Activated gamma-delta T cell treated with anti-CD3 and anti-CD28 coated beads, Interleukin-2, amount 50 U/mL, for 16 hours (primary cell): Measurements from ENCODE around the gene CEBPZ.

Experiments used
- DNase-seq: peaks from one replicate; pipeline ENCODE4 v3.0.0-alpha.2; 2020; ENCODE audit warnings: low read depth

The CEBPZ gene

DNA sequence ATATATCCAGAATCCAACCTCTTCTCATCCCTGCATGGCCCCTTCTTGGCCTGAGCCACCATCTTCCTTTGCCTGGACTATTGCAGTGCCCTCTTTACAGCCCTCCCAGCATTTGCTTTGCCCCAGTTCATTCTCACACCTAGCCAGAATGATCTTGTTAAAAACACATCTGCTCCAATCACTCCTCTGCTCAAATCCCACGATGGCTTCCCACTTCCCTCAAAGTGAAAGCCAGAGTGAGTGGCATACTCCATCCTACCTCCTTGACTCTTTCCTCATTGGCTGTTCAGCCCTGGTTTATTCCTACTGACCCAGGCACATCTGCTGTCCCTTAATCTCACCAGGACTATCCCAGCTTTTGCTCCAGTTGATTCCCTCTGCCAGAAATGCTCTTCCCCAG, 57.7 kb downstream of the CEBPZ start:
- no peak for DNase-seq

DNA sequence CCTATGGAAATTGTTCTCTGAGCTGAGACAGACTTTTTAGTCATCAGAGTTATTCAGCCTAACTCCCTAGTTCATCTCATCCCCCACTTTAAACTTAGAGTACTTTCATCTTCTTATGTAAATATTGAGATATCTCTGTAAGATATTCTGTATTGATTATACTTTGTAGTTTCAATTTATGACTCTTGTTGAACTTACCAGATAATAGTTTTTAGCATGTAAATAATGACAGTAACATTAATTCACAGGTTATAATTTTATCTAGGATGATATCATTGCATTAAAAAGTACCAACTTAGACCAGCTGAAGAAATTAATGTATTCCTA, 59.8 kb downstream of the CEBPZ start:
- no peak for DNase-seq

DNA sequence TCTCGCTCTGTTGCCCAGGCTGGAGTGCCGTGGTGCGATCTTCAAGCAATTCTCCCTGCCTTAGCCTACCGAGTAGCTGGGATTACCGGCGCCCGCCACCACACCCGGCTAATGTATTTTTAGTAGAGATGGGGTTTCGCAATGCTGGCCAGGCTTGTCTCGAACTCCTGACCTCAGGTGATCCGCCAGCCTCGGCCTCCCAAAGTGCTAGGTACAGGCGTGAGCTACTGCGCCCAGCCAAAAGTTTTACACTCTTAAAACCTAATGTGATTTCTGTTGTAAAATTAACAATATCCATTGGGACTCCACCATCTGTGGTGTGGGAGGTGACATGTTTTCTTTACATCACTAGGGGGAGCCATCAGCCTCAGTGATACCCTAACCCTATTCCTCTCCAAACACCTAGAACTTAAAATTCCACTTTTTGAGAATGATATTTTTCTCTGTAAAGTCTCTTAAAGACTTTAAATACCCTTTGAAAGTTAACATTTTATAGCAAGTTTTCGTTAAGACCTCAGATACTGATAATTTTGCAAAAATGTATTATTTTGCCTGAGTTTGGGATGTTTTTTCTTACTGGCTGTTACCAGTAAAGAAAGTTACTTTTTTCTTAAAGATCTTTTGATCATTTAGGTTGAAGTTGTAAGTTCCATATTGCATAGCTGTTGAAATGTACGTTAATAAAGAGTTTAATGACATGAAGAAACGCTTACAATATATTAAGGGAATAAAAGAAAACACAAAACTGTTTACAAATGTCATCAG, 63.0 kb downstream of the CEBPZ start:
- no peak for DNase-seq

DNA sequence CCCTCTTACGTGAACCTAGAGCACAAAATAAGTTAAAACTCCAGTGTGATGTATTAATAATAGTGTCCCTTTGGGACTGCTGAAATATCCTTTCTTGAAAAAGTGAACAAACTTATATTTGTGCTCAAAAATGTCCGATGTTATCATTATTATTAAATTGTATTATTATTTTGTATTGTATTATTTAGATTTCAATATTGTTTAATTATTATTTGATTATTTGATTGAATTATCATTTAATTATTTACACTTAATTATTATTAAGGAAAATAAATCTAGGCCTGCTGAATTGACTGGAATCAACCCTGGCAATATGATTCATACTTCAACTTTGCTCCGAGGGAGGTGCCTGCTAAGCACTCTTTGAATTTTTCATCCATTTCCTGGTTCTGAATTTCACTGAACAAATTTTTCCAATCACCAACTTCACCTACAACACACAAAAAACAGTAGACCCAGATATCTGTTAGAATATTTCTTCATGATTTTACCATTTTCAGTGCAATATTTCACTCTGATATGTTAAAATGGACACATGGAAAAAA, 63.7 kb downstream of the CEBPZ start:
- DNase-seq: no peak

DNA sequence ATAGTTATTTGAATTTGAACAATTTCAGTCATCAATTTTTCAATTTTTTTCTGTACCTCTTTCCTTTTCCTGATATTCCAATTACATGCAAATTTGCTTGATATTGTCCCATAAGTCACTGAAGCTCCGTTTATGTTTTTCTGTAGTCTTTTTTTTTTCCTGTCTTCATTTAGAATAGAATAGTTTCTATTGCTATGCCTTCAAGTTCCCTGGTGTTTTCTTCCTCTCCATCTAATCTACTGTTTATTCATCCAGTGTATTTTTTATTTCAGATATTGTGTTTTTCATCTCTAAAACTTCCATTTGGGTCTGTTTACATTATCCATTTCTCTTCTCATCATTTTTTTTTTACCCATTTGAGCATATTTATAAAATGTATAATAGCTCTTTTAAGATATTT, 66.6 kb downstream of the CEBPZ start:
- DNase-seq: no peak

DNA sequence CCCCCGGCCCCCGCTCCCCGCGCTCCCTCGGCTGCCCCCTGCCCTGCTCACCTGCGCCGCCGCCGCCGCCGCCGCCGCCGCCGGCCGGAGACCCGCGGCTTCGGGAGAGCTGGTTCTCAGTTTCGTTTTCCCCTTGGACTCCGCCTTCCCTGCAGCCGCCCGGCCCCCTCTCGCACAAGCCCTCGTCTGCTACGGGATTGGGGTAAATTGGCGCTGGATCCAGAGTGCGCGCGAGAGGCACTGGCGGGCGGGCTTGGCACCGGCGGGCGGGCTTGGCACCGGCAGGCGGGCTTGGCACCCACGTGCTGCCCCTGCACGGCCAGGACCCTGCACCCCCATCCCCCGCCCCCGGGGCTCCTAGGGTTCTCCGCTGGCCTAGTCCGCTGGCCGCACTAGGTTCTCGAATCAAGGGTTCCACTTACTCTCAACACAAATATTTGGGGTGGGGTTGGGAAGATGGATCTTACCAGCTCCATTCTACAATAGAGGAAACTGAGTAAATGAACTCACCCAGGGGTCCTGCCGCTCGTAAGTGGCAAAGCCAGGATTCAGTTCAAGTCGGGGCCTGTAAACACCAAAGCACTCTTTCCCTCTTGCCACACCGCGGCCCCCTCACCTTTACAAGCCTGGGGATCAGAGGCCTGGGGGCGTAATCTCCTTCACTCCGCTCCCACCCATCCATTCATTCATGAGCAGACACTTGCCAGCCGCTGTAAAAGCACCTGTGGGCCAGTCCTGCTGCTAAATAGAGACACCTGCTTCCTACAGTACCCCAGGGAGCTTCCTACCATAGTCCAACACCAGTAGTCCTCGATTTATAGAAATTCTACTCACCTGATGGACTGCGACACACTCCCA, 74.3 kb downstream of the CEBPZ start, which contains the start of gene EIF2AK2:
Gene EIF2AK2 (minus strand): TSS at position 124 of the 858 bp plus-strand sequence. CDS start 9,174 bp downstream, outside the sequence.
- DNase-seq: peak; percentile 67

DNA sequence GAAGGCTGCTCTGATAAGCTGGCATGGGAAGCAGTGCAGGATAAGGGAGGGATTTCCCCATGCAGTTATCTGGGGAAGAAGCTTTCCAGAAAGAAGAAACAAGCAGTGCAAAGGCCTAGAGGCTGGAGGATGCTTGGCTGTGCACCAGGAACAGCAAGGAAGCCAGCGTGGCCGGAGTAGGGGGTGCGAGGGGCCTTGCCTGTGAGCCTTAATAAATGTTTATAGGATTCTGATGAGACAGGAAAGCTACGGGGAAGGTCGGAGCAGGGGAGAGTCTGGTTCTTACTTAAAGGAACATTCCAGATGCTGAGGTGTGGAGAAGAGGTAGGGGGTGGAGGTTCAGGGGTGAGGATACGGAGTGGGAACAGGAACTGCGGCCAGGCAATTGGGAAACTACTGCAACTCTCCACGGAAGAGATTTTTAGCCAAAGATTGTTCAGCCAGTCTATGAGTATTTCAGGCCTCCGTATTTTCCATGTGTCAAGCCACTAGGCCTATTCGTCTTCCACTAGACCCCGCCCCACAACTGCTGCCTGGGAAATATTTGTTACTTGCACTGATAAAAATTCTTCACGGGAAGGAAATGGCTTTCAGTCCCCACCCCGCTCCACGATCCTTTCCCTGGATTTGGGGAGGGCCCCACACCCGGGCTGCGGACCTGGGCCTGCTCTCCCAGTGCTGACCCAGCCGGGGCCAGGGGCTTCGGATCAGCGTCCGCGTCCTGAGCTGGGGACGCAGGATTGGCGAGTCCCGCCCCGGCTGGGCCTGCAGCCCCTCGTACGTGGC, 75.1 kb downstream of the CEBPZ start:
- peak; percentile 5 for DNase-seq

DNA sequence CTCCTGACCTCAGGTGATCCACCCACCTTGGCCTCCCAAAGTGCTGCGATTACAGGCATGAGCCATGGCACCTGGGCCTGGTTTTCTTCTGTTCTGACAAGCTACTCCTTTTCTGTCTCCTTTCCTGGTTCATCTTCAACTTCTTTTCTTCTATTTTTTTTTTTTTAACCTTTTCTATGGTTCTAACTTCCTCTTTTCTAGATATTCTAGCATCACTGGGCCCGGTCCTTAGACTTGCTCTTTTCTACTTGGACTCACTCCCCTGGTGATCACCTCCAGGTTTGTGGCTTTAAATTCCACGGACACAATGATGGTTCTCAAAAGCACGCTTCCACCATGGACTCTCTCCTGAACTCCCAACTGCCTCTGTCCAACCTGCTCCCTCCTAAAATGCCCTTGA, 76.6 kb downstream of the CEBPZ start:
- DNase-seq: no peak

DNA sequence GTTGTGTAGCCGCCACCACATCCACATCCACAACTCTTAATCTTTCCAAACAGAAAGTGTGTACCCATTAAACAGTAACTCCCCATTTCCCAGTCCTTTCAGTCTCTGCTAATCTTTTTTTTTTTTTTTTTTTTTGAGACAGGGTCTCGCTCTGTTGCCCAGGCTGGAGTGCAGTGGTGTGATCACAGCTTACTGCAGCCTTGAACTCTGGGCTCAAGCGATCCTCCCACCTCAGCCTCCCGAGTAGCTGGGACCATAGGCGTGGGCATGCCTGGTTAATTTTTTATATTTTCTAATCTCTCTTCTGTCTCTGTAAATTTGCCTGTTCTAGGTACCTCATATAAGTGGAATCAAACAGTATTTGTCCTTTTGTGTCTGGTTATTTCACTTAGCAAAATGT, 78.2 kb downstream of the CEBPZ start:
- DNase-seq: no peak
